ENCODE data around the gene STRN3. TPM values are rescaled to one million over a fixed set of nuclear protein-coding genes. Genes with fewer than 3 reads are reported as not detected.

STRN3 gene
- 24.6 and 29.1 TPM in 2 replicates for total RNA-seq

GRCh38 chr14:31026077-31026449, at the start of gene STRN3:
STRN3 (minus strand) TSS chr14:31026379; CDS start chr14:31026185, 194 bp downstream.

DNA sequence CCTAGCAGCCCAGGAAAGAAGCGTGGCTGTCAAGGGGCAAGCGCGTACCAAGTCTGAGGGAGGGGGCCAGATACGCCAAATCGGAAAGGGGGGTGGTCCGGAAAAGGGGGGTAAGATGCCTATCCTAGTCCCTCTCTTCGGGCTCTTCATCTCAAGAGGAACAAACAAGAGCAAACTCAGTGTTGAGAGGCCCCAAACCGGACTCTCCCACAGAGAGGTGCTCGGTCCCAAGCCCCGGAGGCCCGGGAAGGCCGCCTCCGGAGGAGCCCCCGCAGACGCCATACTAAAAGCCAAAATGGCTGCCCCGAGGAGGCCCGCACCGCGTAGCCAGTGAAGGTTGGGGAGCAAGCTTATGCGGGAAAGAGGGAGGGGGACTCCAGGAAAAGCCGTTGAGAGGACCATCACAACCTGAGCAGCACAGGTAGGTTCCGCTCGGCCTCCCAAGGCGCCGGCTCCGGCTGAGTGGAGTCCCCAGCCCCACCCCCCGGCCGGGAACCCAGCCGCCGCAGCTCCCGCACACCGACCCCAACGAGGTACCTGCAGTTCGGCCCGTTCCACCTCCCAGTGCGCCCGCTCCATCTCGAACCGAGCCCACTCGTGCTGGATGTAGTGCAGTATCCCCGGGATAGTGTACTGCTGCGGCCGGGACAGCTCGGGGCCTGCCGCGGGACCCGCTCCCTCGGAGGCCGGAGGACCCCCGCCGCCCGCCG, 657 bp downstream of the STRN3 start, which contains the start of gene AP4S1:
TSS of gene AP4S1 (plus strand) at position 283 of the 710 bp plus-strand sequence. CDS start 40,548 bp downstream, outside the sequence.

DNA sequence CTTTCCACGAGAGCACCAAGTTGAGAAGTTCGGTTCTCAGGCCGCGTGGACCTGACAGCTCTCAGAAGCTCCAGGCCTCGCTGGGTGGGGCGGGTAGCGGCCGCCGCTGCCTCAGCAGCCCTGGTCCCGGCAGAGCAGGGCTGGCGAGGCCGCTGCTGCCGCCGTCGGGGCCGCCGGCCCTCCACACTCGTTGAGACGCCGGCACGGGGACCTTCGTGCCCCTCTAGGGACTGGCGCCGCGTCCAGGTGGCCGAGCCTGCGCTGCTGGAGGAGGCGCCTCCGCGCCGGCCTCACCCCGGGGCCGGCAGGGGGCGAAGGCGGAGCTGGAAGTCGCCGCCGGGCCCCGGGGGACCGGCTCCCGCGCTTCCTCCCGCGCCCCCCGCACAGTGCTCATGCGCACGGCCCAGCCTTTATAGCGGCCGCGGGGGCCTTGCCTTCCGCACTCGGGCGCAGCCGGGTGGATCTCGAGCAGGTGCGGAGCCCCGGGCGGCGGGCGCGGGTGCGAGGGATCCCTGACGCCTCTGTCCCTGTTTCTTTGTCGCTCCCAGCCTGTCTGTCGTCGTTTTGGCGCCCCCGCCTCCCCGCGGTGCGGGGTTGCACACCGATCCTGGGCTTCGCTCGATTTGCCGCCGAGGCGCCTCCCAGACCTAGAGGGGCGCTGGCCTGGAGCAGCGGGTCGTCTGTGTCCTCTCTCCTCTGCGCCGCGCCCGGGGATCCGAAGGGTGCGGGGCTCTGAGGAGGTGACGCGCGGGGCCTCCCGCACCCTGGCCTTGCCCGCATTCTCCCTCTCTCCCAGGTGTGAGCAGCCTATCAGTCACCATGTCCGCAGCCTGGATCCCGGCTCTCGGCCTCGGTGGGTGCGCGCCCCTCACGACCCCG, 151.8 kb downstream of the STRN3 start, which contains the start of gene COCH:
TSS of gene COCH (plus strand) at position 440 of the 879 bp plus-strand sequence. CDS start at position 820, 380 bp downstream.

Other genes with a start within 250 kb of the STRN3 start
- gene COCH, start 151.8 kb downstream of the STRN3 start, total RNA-seq, result 0.39 and 0.72 TPM in 2 replicates
- 5.3 and 7.0 TPM in 2 replicates for gene AP4S1, start 730 bp downstream of the STRN3 start, total RNA-seq
- gene HECTD1, start 181.4 kb upstream of the STRN3 start, total RNA-seq, result 75.6 and 81.6 TPM in 2 replicates